ENCODE results near the gene COL23A1.

COL23A1 gene

DNA sequence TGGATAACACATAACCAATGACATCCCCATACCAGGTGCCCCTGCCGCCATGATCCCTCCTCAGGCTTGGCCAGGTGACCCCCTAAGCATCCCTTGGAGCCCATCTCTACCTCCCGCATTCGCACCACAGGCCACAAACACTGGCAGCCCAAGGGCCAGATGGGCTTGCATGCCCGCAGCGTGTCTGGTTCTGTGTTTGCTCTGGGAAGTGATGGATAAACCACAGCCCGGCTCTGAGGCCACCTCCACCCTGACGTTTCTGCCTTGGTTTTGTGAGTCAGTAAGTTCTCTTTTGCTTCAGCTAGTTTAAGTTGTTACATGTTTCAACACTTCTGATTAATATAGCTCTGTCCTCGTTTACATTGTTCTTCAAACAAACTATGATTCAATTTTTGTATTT, 185.2 kb downstream of the COL23A1 start:
- peaks cover 6% of the 10 kb centered on the region for H3K36me3 Mint-ChIP-seq
- H3K4me1 Mint-ChIP-seq, result no peaks in the 10 kb centered on the region
- H3K27ac Mint-ChIP-seq, result no peak overlapping the region
- no peak for ATAC-seq
- peaks cover 14% of the 10 kb centered on the region for H3K9me3 Mint-ChIP-seq
- H3K27me3 Mint-ChIP-seq, result peaks cover 47% of the 10 kb centered on the region
- no peak overlapping the region for H3K4me3 Mint-ChIP-seq

DNA sequence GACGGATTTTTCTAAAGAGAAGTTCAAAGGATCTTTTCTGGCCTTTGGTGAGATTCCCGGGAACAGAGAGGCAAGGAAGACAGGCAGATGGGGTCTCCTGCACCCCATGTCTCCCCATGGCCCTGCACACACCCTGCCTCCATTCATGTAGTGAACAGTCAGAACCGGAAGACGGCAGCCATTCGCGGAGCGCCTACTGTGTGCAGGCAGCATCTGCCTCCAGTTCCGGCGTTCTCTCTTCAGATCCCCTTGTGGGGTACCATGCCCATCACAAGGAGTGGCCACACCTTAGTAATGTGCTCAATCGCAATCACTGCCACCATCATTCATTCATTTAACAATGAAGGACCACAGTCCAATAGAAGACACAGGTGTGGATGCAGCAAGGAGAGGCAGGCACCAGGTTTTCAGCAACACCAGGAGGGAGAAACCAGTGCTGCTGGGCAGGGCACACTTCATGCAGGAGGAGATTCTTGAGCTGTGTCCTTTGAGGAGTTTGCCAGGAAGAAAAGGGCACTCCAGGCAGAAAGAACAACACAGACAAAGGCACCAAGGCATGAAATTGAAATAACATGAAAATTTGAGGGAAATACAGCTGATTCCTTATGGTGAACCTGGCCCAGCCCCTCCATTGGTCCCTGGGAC, 186.1 kb downstream of the COL23A1 start:
- no peak overlapping the region for H3K4me3 Mint-ChIP-seq
- peaks cover 6% of the 10 kb centered on the region for H3K36me3 Mint-ChIP-seq
- peaks cover 14% of the 10 kb centered on the region for H3K9me3 Mint-ChIP-seq
- H3K4me1 Mint-ChIP-seq, result no peaks in the 10 kb centered on the region
- H3K27me3 Mint-ChIP-seq, result peaks cover 47% of the 10 kb centered on the region
- H3K27ac Mint-ChIP-seq, result no peak overlapping the region
- no peak for ATAC-seq

DNA sequence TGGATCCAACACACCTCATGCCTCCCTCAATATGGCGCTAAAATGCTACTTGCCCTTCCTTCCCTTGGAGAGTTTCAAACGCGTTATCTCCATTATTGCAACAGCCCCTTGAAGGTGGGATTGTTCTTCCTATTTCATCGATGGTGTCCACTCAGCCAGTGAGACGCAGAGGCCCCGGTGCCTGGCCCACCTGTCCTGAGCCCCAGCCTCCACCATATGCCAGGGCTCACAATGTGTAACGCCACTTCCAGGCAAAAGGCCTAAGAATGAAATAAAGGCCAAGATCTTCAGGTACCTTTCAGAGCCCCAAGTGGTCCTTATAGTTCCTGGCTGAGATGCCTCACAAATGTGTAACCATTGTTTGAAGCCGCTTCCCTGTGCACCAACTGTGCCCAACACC, 186.8 kb downstream of the COL23A1 start:
- peaks cover 14% of the 10 kb centered on the region for H3K9me3 Mint-ChIP-seq
- H3K4me1 Mint-ChIP-seq, result no peaks in the 10 kb centered on the region
- peaks cover 6% of the 10 kb centered on the region for H3K36me3 Mint-ChIP-seq
- no peak overlapping the region for H3K27ac Mint-ChIP-seq
- H3K27me3 Mint-ChIP-seq, result peaks cover 45% of the 10 kb centered on the region
- ATAC-seq, result no peak
- no peak overlapping the region for H3K4me3 Mint-ChIP-seq

DNA sequence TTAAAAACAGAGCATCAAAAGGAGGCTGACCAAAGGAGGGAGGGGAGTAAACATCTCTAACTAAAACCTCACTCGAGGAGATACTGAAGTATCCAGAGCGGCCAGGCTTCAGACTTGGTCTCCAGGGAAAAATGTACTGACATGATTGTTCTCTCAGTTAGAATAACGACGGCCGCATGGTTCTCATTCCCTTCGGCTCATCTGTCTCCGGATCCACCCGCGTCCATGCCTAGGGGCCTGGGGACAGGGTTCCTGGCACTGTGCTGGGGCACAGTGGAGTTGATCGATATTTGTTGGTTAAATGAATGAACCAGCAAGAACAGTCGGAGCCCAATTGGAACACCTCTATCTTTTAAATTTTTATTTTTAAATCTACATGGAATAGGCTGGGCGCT, 190.5 kb downstream of the COL23A1 start:
- Mint-ChIP-seq H3K9me3 (peaks cover 2% of the 10 kb centered on the region), H3K27me3 (peaks cover 23% of the 10 kb centered on the region), H3K27ac (no peak overlapping the region), H3K36me3 (no peaks in the 10 kb centered on the region), H3K4me1 (no peaks in the 10 kb centered on the region), H3K4me3 (no peak overlapping the region)
- ATAC-seq, result no peak

DNA sequence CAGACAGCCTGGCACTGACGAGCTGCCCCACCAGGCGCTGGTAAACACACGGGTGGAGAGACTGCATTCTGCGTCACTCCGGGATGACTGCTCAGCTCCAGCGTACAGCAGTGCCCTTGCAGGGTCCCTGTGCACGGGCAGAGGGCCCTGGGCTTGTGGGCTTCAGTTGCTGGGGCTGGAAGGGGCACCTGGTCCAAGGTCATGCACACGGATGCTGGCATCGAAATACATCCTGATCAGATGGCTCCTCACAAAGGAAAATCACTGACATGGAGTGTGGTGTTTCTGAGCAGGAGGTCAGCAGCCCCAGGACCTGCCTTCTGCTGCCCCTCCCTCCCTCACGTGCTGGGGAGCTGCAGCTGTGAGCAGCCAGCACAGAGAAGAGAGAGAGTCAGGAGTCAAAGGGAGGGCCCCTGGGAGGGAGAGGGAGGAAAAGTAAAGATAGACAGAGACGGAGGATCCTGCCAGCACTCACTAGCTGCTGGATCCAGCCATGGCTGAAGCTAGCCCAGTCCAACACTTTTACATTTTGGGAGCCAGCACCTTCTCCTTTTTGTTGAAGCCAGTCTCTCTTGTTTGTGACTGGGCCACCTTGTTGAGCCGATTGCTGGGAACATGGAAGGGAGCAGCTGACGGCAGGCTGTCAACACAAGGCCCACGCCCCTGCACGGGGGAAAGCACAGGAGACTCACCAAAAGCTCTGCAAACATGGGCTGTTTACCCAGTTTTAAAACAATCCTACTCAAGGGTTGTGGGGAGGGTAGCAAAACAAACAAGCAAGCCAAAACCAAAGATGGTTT, 191.1 kb downstream of the COL23A1 start:
- peaks cover 2% of the 10 kb centered on the region for H3K9me3 Mint-ChIP-seq
- H3K36me3 Mint-ChIP-seq, result no peaks in the 10 kb centered on the region
- ATAC-seq, result no peak
- no peak overlapping the region for H3K4me3 Mint-ChIP-seq
- peaks cover 22% of the 10 kb centered on the region for H3K27me3 Mint-ChIP-seq
- no peak overlapping the region for H3K27ac Mint-ChIP-seq
- H3K4me1 Mint-ChIP-seq, result no peaks in the 10 kb centered on the region

DNA sequence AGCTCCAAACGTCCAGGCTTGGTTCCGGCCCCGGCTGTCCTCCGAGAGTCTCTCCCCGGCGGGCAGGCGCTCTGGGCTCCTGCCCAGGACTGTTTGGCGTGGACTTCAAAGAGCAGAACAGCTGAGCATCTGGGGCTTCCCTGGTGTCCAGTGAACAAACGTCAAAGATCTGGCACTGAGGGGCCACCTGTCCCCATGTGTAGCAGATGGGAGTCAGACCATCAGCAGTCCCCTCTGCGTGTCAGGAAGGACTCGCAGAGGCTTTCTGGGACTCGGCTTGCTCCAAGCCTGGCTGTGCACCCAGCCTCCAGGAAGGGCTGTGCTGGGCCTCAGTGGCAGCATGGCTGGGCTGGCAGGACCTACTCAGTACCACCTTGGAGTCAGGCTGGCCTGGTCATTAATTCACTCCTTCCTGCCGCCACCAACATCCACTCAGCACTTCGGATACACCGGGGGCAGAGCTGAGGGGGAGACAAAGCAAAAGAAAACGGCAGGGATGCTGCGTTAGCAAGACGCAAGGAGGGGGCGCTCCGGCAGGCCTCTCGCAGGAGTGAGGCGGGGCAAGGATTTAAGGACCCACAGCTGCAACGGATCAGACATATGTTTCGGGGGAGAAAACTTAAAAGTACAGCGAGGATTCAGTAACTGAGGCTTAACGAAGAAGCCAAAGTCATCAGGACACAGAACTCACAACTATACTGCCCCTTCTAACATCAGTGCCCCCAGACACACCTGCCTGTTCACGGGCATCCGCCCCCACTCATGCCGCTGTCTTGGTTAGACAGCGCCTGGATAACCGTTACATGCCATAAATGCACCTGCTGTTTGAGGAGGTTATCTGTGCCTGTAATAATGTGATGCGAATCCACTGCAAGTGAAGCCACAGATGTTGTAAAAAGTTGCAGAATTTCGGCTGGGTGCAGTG, 193.1 kb downstream of the COL23A1 start:
- no peak overlapping the region for H3K4me3 Mint-ChIP-seq
- H3K4me1 Mint-ChIP-seq, result no peaks in the 10 kb centered on the region
- peaks cover 2% of the 10 kb centered on the region for H3K9me3 Mint-ChIP-seq
- ATAC-seq, result no peak
- no peaks in the 10 kb centered on the region for H3K36me3 Mint-ChIP-seq
- no peak overlapping the region for H3K27ac Mint-ChIP-seq
- H3K27me3 Mint-ChIP-seq, result peaks cover 15% of the 10 kb centered on the region

DNA sequence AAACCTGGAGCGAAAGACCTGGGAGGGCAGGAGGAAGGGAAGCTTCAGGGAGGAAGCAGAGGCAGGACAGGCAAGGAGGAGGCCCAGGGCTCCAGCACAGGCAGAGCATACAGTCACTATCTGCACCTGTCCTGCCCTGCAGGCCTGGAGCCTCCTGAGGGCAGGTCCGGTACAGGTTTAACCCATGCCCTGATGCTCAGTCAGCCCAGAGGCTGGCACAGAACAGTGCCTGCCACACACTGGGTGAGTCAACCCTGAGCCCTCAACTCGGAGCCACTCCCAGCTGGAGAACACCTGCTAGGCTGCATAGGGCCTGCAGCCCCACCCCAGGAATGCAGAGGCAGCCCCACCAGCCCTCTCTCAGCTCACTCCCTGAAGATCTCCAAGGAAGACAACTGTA, 196.1 kb downstream of the COL23A1 start:
- Mint-ChIP-seq H3K4me1 (no peaks in the 10 kb centered on the region), H3K4me3 (no peak overlapping the region), H3K27ac (no peak overlapping the region), H3K9me3 (no peaks in the 10 kb centered on the region), H3K27me3 (peaks cover 13% of the 10 kb centered on the region), H3K36me3 (no peaks in the 10 kb centered on the region)
- no peak for ATAC-seq

DNA sequence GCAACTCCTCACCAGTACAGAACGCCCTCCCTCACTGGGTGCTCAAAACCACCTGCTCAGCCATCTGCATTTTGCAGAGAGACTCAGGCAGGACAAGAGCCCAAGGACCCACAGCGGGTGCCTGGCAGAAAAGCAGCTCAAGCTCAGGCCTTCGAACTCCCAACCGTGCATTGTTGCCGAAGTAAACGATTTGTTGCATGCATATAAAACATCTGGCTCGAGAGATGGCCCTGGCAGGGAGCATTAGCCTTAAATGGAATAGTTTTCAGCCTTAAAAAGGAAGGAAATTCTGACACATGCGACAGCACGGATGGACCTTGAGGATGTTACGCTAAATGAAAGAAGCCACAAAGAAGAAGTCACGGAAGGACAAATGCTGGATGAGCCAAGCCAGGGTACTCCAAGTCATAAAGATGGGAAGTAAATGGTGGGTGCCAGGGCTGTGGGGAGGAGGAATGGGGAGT, 197.2 kb downstream of the COL23A1 start:
- H3K9me3 Mint-ChIP-seq, result no peaks in the 10 kb centered on the region
- peaks cover 22% of the 10 kb centered on the region for H3K27me3 Mint-ChIP-seq
- H3K27ac Mint-ChIP-seq, result no peak overlapping the region
- H3K4me3 Mint-ChIP-seq, result no peak overlapping the region
- no peaks in the 10 kb centered on the region for H3K4me1 Mint-ChIP-seq
- ATAC-seq, result no peak
- no peaks in the 10 kb centered on the region for H3K36me3 Mint-ChIP-seq

DNA sequence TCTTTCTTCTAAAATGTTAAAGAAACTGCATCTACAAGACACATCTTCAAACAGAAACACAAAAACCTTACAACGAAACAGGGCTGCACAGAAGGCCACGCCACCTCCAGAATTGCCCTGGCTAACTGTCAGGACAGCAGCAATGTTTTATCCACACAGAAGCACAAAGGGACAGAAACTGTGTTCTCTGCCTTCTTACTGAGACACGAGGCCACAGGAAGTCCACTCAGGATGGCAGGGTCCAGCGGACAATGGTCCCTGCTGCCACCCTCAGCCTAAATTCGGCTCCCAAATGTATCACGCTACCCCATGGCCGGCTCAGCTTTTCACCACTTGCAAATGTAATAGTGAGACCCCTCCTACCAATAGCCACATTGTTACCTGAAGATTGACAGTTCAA, 197.8 kb downstream of the COL23A1 start:
- Mint-ChIP-seq H3K4me3 (no peak overlapping the region), H3K9me3 (no peaks in the 10 kb centered on the region), H3K27ac (no peak overlapping the region), H3K27me3 (peaks cover 28% of the 10 kb centered on the region), H3K36me3 (no peaks in the 10 kb centered on the region), H3K4me1 (no peaks in the 10 kb centered on the region)
- no peak for ATAC-seq

DNA sequence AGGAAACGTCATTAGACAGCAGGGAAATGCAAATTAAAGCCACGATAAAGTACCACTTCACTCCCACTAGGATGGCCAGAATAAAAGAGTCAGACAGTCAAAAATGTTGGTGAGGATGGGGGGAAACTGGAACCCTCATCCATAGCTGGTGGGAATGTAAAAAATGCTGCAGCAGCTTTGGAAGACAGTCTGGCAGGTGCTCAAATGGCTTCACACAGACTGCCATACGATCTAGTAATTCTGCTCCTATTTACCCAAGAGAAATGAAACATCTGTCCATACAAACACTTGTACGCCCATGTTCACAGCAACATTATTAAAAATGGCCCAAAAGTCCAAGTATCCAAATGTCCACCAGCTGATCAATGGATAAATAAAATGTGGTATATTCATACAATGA, 198.7 kb downstream of the COL23A1 start:
- H3K27me3 Mint-ChIP-seq, result peaks cover 37% of the 10 kb centered on the region
- no peaks in the 10 kb centered on the region for H3K9me3 Mint-ChIP-seq

DNA sequence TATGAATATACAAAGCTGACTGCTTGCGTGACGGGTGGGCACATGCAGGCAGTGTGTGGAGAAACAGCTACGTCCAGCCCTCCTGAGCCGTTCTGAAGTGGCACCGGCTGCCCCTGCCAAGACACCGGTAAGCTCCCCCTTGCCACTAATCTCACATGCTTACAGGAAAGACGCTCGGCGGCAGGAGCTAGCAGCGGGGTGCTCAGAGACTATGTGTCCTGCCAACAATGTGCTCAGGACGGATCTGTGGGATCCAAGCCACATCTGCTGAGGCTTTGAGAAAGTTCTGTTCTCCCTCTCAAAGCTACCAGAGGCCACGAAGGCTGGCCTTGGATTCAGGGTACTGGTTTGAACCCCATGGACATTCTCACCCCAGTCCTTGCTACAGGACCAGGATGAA, 200.4 kb downstream of the COL23A1 start:
- Mint-ChIP-seq H3K36me3 (no peaks in the 10 kb centered on the region), H3K27ac (no peak overlapping the region), H3K4me1 (no peaks in the 10 kb centered on the region), H3K27me3 (peaks cover 47% of the 10 kb centered on the region), H3K4me3 (no peak overlapping the region), H3K9me3 (no peaks in the 10 kb centered on the region)
- ATAC-seq, result no peak

More for the DNA sequence above, 198.7 kb downstream of the COL23A1 start:
- Mint-ChIP-seq H3K36me3 (no peaks in the 10 kb centered on the region), H3K4me3 (no peak overlapping the region), H3K4me1 (no peaks in the 10 kb centered on the region), H3K27ac (no peak overlapping the region)
- ATAC-seq, result no peak

DNA sequence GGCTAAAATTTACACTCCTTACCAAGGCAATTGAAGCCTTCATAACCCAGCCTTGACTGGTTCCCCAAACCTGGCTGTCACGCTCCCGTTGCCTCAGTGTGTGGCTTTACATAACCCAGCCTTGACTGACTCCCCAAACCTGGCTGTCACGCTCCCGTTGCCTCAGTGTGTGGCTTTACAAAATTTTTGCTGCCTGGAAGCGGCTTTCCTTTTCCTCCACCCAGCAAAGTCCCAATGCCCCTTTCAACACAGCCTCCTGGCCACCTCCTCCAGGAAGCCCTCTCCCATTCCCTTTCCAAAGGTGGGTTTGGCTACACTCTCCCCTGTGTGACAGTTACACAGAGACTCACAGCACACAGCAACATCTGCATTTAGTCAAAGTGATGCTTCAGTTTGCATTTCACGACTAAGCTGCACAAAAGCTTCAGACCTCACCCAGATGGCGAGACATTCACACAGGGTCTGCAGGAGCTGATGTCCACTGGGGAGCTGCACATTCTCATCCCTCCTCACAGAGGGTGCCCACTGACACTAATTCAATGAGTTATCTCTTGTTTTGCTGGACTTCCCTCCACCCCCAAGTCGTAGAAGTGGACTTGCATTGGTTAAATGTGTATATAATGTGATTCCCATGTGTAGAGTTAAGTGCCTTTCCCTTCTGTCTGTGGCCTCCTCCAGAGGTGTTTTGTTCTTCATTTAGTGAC, 201.0 kb downstream of the COL23A1 start:
- no peak for ATAC-seq
- Mint-ChIP-seq H3K27me3 (peaks cover 48% of the 10 kb centered on the region), H3K4me1 (no peaks in the 10 kb centered on the region), H3K9me3 (no peaks in the 10 kb centered on the region), H3K27ac (no peak overlapping the region), H3K4me3 (no peak overlapping the region), H3K36me3 (no peaks in the 10 kb centered on the region)

DNA sequence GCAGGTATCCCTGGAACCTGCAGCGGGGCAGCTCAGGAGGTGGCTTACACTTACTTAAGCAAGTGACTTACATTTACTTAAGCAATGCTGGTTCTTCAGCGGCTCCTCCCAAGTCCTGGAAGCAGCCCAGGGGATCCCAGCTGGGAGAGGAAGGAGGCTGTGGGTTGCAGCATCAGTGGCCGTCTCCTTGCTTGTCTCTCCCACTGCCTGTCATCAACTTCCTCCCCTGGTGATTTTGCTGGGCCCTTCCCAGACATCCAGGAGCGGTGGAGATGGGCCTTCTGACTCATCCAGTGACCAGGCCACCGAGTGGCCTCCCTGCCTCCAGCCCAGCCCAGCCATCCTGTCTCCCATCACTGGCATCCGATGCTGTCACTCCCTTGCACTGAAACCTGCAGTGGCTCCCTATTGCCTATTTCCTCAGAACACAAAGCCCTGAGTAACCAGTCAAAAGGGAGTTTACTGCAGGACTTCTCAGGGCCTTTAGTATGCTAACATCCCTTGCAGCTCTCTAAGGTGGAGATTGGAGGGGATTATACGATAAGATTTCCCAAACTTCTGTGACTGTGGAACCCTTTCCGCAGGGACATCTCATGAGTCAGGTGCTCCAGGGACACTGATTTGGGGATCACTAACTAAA, 201.7 kb downstream of the COL23A1 start:
- Mint-ChIP-seq H3K36me3 (no peaks in the 10 kb centered on the region), H3K4me3 (no peak overlapping the region), H3K9me3 (no peaks in the 10 kb centered on the region), H3K4me1 (no peaks in the 10 kb centered on the region), H3K27ac (no peak overlapping the region), H3K27me3 (peaks cover 54% of the 10 kb centered on the region)
- no peak for ATAC-seq

DNA sequence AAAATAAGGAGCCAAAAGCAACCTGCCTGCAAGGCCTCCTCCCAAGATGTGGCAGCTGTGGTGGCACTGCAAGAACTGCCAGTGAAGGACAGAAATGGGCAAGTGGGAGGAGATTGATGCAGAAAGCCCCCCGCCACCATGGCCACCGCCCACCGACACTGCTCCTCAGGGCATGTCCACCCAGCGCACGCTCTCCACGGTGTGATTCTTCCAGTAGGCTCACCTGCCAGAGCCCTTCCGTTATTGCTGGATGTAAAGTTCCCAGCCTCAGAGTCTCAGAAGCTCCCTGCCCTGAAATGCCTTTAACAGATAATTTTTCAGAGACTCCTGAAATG, 202.4 kb downstream of the COL23A1 start:
- Mint-ChIP-seq H3K27me3 (peaks cover 61% of the 10 kb centered on the region), H3K27ac (no peak overlapping the region), H3K9me3 (no peaks in the 10 kb centered on the region), H3K4me3 (no peak overlapping the region), H3K4me1 (no peaks in the 10 kb centered on the region), H3K36me3 (no peaks in the 10 kb centered on the region)
- ATAC-seq, result no peak

Data from stimulated activated memory B cell treated with anti-CD40 and anti-IgM and Interleukin-4, amounts not matched to agents 10 μg/mL and 1 μg/mL and 100 μg/mL, for 72 hours (primary cell).